ENCODE data around the gene ACBD5.

ACBD5 gene

DNA sequence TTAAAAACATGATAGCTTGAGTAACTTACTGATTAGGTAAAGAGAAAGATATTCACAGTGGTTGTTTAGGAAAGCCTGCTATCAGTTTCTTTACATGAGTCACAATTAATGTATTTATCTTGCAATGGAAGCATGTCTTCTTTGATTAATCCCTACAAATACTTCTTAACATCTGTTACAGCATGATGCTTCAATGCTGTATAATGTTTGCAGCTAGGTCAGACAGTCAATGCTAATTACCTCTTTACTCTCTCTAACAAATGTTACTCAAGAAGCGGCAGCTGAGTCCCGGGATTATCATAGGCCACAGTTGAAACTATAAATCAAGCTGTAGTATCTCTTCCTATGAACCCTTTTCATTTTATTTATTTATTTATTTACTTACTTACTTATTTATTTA is 33.2 kb downstream of the ACBD5 start:
- no peak for TF ChIP-seq ZNF274 (IDR thresholded peaks at IDR 0.05; ENCODE audit: low read depth, low read length)
- H3K4me3 ChIP-seq (ENCODE audit: low read length) = no peak overlapping the region

DNA sequence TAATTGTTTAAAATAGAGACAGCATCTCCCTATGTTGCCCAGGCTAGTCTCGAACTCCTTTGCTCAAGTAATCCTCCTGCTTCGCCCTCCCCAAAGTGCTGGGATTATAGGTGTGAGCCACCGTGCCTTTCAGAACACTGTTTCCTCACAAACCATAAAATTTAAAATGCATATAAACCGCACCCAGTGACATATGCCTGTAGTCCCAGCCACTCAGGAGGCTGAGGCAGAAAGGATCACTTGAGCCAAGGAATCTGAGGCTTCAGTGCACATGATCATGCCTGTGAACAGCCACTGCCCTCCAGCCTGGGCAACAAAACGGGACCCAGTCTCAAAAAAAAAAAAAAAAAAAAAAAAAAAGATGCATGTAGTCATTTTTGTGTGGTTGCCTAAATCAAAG is 36.8 kb downstream of the ACBD5 start:
- no peak overlapping the region for H3K4me3 ChIP-seq (ENCODE audit: low read length)
- no peak for TF ChIP-seq ZNF274 (IDR thresholded peaks at IDR 0.05; ENCODE audit: low read depth, low read length)

DNA sequence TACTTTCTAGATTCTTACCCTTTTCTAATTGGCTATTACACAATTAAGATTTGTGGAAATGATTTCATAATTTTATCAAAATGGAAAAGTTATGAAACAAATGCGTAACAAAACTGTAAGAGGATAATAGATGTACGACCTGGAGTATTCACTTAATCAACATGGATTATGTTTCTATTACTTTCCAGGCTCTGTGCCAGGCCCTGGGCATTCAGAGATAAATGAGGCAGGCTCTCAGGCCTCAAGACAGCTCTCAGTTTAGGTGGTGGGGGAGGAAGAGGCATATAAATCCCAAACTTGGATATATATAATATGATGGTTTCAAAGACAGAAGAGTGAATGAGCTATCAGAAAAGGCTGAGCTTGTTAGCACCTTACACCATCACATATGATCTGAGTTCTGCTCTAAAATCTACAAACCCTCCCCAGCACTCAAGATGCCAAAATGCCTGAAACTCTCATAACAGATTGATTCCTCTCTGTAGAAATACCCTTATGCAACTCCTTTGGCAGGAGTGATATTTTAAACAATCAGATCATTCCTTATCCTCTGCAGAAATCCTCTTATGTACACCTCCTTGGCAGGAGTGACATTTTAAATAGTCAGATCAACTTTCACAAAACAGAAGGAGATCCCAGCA is 42.5 kb downstream of the ACBD5 start:
- TF ChIP-seq ZNF274 (IDR thresholded peaks at IDR 0.05; ENCODE audit: low read depth, low read length) = no peak
- no peak overlapping the region for H3K4me3 ChIP-seq (ENCODE audit: low read length)

DNA sequence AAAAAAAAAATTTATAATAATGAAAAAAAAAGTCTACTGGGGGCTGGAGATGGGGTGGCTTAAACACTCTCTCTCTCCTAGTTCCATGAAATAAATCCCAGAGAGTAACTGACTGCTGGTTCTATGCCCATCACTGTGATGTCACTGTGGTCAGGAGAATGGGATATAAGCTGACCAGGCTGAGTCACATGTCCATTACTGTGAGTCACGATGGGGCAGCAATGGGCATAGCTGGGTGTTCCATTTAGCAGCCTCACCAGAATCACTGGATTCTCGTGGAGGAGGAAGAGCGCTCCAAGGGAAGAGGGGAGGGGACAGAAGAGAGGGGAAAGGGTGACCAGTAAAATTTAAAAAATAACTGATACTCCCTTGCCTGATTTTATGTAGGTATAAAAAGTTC is 48.3 kb downstream of the ACBD5 start:
- TF ChIP-seq ZNF274 (IDR thresholded peaks at IDR 0.05; ENCODE audit: low read depth, low read length) = no peak
- H3K4me3 ChIP-seq (ENCODE audit: low read length) = no peak overlapping the region

DNA sequence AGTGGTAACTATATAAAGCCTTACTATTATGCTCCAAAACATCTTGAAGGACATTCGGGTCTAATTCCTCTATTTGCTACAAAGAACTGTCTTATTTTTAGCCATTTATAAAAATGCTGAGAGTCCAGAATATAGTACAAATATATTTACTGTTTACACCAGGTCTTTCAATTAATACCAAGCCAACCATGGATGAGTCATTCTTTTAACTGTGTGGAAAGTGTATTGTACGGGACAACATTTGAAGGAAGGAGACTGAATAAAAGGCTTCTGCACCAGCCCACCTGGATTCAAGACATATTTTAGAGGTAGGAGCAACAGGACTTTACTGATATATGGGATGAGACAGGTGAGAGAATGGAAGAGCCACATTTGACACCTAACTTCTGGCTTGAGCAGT is 50.1 kb downstream of the ACBD5 start:
- no peak overlapping the region for H3K4me3 ChIP-seq (ENCODE audit: low read length)
- no peak for TF ChIP-seq ZNF274 (IDR thresholded peaks at IDR 0.05; ENCODE audit: low read depth, low read length)

DNA sequence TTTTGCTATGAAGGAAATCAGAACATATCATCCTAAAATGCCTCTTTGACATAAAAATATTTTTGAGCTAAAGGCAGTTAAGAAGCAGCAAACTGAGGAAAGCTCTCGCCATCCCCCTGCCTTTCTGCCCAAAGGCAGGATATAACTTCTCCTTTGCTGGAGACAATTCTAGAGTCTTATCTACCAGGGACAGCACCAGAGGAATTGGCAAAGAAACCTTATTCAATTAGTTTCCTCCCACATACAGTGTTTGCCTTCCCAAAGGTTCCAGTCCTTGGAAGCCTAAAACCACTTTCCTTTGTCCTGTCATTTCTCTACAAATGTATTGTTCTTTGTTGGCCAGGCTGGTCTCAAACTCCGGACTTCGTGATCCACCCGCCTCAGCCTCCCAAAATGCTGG is 51.7 kb downstream of the ACBD5 start:
- H3K4me3 ChIP-seq (ENCODE audit: low read length) = no peak overlapping the region
- TF ChIP-seq ZNF274 (IDR thresholded peaks at IDR 0.05; ENCODE audit: low read depth, low read length) = no peak

DNA sequence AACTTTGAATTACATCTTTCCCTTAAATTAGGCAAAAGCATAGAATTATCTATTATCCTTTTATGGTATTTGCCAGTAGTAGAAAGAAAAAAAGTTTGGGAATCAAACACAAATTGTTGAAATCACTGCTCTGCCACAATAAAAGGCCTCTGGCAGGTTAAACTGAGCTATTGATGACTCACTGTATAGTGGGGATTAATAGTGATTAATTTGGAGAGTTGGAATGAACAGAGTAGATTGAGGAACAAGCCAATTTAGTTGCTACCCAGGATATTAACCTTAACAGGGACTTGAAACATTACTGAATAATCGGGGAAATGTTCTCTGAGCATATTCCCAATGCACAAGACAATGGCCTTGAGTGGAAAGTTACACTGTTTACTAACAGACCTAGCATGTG is 52.3 kb downstream of the ACBD5 start:
- no peak for TF ChIP-seq ZNF274 (IDR thresholded peaks at IDR 0.05; ENCODE audit: low read depth, low read length)
- H3K4me3 ChIP-seq (ENCODE audit: low read length) = no peak overlapping the region

DNA sequence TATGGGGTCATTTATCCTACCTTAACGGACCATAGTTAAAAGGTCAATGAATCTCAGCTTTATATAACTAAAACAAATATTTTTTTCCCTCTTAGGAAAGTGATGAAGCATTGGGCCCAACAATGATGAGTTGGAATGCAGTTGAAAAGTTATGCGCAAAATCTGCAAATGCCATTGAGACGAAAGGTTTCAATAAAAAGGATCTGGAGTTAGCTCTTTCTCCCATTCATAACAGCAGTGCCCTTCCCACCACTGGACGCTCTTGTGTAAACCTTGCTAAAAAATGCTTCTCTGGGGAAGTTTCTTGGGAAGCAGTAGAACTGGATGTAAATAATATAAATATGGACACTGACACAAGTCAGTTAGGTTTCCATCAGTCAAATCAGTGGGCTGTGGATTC is 70.7 kb downstream of the ACBD5 start:
- TF ChIP-seq ZNF274 (IDR thresholded peaks at IDR 0.05; ENCODE audit: low read depth, low read length) = no peak
- no peak overlapping the region for H3K4me3 ChIP-seq (ENCODE audit: low read length)

DNA sequence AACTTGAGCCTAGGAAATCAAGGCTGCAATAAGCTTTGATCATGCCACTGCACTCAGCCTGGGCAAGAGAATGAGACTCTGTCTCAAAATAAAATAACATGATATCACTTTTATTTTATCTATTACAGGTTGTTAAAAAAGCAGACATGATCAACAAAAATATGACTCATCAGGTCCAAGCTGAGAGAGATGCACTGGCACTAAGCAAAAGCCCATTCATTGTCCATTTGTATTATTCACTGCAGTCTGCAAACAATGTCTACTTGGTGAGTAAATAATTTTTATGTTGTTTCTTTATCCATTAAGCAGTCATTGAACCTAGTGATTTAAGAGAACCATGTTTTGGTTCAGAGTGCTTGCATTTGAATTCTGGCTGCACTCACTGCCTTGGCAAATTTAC is 82.2 kb downstream of the ACBD5 start:
- H3K4me3 ChIP-seq (ENCODE audit: low read length) = no peak overlapping the region
- no peak for TF ChIP-seq ZNF274 (IDR thresholded peaks at IDR 0.05; ENCODE audit: low read depth, low read length)

DNA sequence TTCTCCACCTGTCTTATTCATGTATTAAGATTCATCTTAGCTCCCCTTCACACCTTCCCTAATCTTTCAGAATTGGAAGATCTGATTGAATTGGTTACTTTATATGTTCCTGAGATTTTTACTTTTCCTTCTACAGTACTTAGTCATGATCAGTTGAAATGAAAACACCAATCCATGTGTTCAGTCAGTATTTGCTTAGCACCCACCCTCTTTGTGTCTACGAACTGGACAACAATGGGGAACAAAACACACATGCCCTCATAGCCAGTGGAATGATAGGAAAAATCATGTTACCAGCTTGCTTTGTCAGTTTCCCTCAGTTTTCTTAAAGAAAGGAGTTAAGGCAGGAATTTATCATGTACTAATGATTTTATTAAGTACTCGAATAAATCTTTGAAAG is 83.4 kb downstream of the ACBD5 start:
- no peak for TF ChIP-seq ZNF274 (IDR thresholded peaks at IDR 0.05; ENCODE audit: low read depth, low read length)
- peak overlapping the region; percentile 77 for H3K4me3 ChIP-seq (ENCODE audit: low read length)

DNA sequence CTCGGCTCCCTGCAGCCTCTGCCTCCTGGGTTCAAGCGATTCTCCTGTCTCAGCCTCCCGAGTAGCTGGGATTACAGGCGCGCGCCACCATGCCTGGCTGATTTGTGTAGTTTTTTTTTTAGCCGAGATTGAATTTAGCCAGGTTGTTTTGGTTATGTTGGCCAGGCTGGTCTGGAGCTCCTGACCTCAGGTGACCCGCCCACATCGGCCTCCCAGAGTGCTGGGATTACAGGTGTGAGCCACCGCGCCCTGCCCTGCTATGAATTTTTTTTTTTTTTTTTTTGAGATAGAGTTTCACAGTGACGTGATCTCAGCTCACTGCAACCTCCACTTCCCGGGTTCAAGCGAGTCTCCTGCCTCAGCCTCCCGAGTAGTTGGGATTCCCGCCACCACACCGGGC is 84.0 kb downstream of the ACBD5 start:
- peak overlapping the region; percentile 77 for H3K4me3 ChIP-seq (ENCODE audit: low read length)

DNA sequence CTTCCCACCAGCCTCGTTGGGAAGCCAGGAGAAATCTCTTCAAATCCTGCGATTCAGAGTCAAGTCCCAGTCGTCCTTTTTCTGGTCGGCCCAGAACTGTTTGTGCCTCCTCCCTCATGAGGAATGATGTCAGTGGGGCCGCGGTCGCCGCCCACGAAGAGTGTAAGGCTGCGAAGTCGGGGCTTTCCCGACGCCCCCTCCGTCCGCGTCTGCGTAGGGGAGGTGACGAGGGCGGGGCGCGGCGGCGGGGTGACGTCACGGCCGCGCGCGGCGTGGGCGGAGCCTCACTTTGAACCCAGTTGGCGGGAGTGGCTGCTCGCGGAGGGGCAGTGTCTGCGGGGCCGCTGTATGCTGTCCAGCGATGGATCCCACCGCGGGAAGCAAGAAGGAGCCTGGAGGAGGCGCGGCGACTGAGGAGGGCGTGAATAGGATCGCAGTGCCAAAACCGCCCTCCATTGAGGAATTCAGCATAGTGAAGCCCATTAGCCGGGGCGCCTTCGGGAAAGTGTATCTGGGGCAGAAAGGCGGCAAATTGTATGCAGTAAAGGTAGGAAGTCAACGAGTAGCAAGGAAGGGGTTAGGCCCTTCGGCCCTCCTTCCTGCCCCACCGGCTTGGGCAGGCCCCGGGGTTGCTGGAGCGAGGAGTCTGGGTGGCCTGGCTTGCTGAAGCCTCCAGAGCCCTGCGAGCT is 85.4 kb downstream of the ACBD5 start, which contains the start of gene MASTL:
Gene MASTL, plus strand, starts transcription at position 287 of the 689 bp plus-strand sequence. Its CDS starts 75 bp downstream, at position 362.
- TF ChIP-seq ZNF274 (IDR thresholded peaks at IDR 0.05; ENCODE audit: low read depth, low read length) = no peak
- peak within 1 kb of the TSS; percentile 77 for H3K4me3 ChIP-seq (ENCODE audit: low read length)

DNA sequence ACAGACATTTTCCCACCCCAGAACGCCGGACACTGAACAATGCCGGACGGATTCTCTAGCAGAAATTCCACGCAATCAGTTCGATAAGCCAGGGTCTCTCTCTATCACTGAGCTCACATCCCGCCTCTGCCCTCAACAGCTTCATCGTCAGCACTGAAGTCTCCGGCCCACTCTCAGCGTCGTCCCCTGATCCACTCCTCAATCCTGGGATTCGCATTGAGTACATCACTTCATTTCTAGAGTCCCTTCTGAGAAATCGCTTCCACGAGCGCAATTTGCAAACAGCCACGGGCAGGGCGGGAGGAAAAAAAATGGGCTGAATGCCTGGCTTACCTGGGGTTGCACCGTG is 86.8 kb downstream of the ACBD5 start:
- no peak for TF ChIP-seq ZNF274 (IDR thresholded peaks at IDR 0.05; ENCODE audit: low read depth, low read length)

DNA sequence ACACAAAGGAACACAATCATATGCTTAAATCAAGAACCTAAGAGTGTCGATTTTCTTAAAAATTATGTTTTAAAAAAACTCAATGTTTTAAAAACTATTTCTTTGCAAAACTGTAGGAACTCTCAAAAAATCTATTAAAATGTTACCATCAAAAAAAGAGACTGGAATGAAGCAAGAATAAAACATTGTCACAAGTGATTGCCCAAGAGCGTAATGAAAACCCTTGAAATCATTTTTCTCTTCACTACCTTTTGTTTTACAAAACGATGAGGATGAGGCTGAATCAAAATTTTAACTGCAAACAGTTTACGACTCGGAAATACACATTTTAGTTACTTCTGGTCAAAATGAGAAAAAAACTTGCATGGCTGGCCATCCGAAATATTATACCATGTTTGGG is 87.3 kb downstream of the ACBD5 start:
- no peak for TF ChIP-seq ZNF274 (IDR thresholded peaks at IDR 0.05; ENCODE audit: low read depth, low read length)

More for the DNA sequence above, 86.8 kb downstream of the ACBD5 start:
- peak overlapping the region; percentile 77 for H3K4me3 ChIP-seq (ENCODE audit: low read length)

DNA sequence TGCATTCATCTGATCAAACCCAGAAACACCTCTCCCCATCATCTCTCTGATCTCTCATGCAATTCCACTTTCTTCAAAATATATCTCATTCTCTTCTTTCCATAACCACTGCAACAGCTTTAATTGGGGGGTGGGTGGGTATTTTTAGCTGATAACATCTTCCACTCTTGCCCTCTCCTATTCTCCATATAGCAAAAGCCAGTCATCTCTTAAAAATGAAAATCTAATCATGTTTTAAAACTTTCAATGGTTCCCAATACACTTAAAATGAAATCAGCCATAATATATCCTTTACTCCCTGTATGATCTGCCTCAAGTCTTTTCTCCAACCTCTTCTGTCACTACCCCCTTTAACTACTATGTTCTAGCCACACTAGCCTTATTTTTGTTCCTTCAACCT is 87.9 kb downstream of the ACBD5 start:
- peak overlapping the region; percentile 77 for H3K4me3 ChIP-seq (ENCODE audit: low read length)
- TF ChIP-seq ZNF274 (IDR thresholded peaks at IDR 0.05; ENCODE audit: low read depth, low read length) = no peak

More for the DNA sequence above, 87.3 kb downstream of the ACBD5 start:
- H3K4me3 ChIP-seq (ENCODE audit: low read length) = peak overlapping the region; percentile 77

DNA sequence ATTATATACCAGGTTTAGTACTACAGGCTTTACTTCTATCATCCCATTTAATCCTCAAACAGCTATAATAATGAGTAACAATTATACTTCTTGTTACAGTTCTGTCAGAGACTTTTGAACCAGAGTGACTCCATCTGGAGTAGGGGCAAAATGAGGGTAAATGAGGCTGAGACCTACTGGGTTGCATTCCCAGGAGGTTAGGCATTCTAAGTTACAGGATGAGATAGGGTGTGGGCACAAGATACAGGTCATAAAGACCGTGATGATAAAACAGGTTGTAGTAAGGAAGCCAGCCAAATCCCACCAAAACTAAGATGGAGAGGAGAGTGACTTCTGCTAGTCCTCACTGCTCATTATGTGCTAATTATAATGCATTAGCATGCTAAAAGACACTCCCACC is 90.3 kb downstream of the ACBD5 start:
- no peak for TF ChIP-seq ZNF274 (IDR thresholded peaks at IDR 0.05; ENCODE audit: low read depth, low read length)

More for the DNA sequence above, 90.3 kb downstream of the ACBD5 start:
- no peak overlapping the region for H3K4me3 ChIP-seq (ENCODE audit: low read length)
